Gastrocnemius medialis (tissue), 4 donors: Measurements from ENCODE around the gene SPSB1. TPM values are rescaled to one million over a fixed set of nuclear protein-coding genes. Genes with fewer than 3 reads are reported as not detected.

Experiments used
- ATAC-seq, 2 donors: fragments of 150-250 bp; one replicate each; pipeline ENCODE4 v1.9.1; 2016
- DNase-seq, 2 donors: peaks; one replicate each; pipeline ENCODE4 v3.0.0-alpha.2; 2019
- H3K27ac ChIP-seq, 4 donors: fragments of 200-600 bp; sonication (generic); 1 replicate in 1 of 4; 2 replicates in 3 of 4; pipeline ENCODE4 v1.5.1; 2016 to 2018; ENCODE audit warnings: mild to moderate bottlenecking in 2 of 4, moderate library complexity in 1 of 4
- H3K27me3 ChIP-seq, 3 donors: fragments of 200-600 bp; sonication (generic) in 2 of 3; 1 replicate in 1 of 3; 2 replicates in 2 of 3; pipeline versions ENCODE4 v1.5.1 to v1.6.0; 2016 to 2019; ENCODE audit warnings: mild to moderate bottlenecking in 1 of 3, moderate library complexity in 1 of 3
- H3K36me3 ChIP-seq, 2 donors: fragments of 200-600 bp; sonication (generic) in 1 of 2; one replicate each; pipeline ENCODE4 v1.5.1; 2017 to 2018
- H3K4me1 ChIP-seq, 2 donors: fragments of 200-600 bp; sonication (generic) in 1 of 2; one replicate each; pipeline ENCODE4 v1.5.1; 2016 to 2017; ENCODE audit warnings: mild to moderate bottlenecking in 2 of 2
- H3K4me3 ChIP-seq, 4 donors: fragments of 200-600 bp; sonication (generic) in 3 of 4; 1 replicate in 1 of 4; 2 replicates in 3 of 4; pipeline ENCODE4 v1.5.1; 2016 to 2019; ENCODE audit warnings: mild to moderate bottlenecking in 2 of 4
- H3K9me3 ChIP-seq, 3 donors: fragments of 200-600 bp; sonication (generic) in 2 of 3; 1 replicate in 1 of 3; 2 replicates in 2 of 3; pipeline ENCODE4 v1.5.1; 2016 to 2019
- CTCF ChIP-seq, 5 experiments: fragments of 450-650 bp in 3 of 5; fragments of 200-600 bp in 2 of 5; sonication (generic) in 2 of 5; IDR thresholded peaks in 4 of 5; conservative IDR thresholded peaks in 1 of 5; 1 replicate in 4 of 5; 2 replicates in 1 of 5; pipeline ENCODE4 v1.5.1; 2016 to 2019; ENCODE audit warnings: antibody characterized with exemption in 5 of 5, mild to moderate bottlenecking in 3 of 5, moderate library complexity in 3 of 5
- POLR2A ChIP-seq, 2 donors: fragments of 450-650 bp; IDR thresholded peaks; one replicate each; pipeline ENCODE4 v1.6.1; 2017; ENCODE audit warnings: antibody characterized with exemption in 2 of 2, mild to moderate bottlenecking in 2 of 2, moderate library complexity in 2 of 2
- in situ Hi-C, 4 donors: fragments of 200-750 bp; cut with MboI; loops; one replicate each; pipeline versions ENCODE4 v1.15.0 to v1.8.0; 2017; ENCODE audit warnings: low sequenced_read_pairs in 4 of 4
- intact Hi-C: fragments of 100-400 bp; cut with DNase I; formaldehyde crosslinking; loops from one replicate; pipeline ENCODE4 v1.15.1; 2023; ENCODE audit warnings: low total_unique reads
- total RNA-seq, 4 donors: library from RNA; depleted of rRNA; stranded (reverse); fragments of >200 nt; gene quantifications; one replicate each; pipeline versions ENCODE4 v1.1.0 to v1.2.3, GENCODE V29; 2016

The SPSB1 gene
- total RNA-seq, 4 donors from 2014 or later = 40.4 to 161 (median 56.6) TPM

GRCh38 chr1:9388335-9389180 lies 95.9 kb downstream of the SPSB1 start:
- no peak overlapping the region for H3K4me3 ChIP-seq
- peak overlapping the region; percentile 25 to 68 (median 48) for H3K27ac ChIP-seq
- no peaks in the 10 kb centered on the region for H3K27me3 ChIP-seq
- no peaks in the 10 kb centered on the region for H3K36me3 ChIP-seq
- peaks cover 31 to 33% of the 10 kb centered on the region in 2 donors for H3K4me1 ChIP-seq
- intact Hi-C loops (no loop called here), in situ Hi-C loops (no loop called here)
- no peaks in the 10 kb centered on the region for H3K9me3 ChIP-seq
- ATAC-seq (peak; percentile 27 to 30), DNase-seq (peak; percentile 56 to 65)
- TF ChIP-seq CTCF (IDR thresholded peaks at IDR 0.05 in 4 of 5, conservative IDR thresholded peaks at IDR 0.05 in 1 of 5) (no peak), POLR2A (IDR thresholded peaks at IDR 0.05) (no peak)

GRCh38 chr1:9389968-9390367 lies 97.3 kb downstream of the SPSB1 start:
- Histone ChIP-seq H3K27ac (no peak overlapping the region), H3K4me3 (no peak overlapping the region), H3K36me3 (no peaks in the 10 kb centered on the region), H3K4me1 (peaks cover 18 to 22% of the 10 kb centered on the region in 2 donors), H3K9me3 (no peaks in the 10 kb centered on the region), H3K27me3 (no peaks in the 10 kb centered on the region)
- TF ChIP-seq CTCF (IDR thresholded peaks at IDR 0.05 in 4 of 5, conservative IDR thresholded peaks at IDR 0.05 in 1 of 5) (no peak), POLR2A (IDR thresholded peaks at IDR 0.05) (no peak)
- intact Hi-C loops = no loop called here
- in situ Hi-C loops = no loop called here
- ATAC-seq (no peak), DNase-seq (no peak)

- Histone ChIP-seq H3K4me3 (no peak overlapping the region), H3K36me3 (no peaks in the 10 kb centered on the region), H3K27ac (no peak overlapping the region), H3K27me3 (no peaks in the 10 kb centered on the region), H3K4me1 (peaks cover 10 to 13% of the 10 kb centered on the region in 2 donors), H3K9me3 (no peaks in the 10 kb centered on the region)
- DNase-seq (no peak), ATAC-seq (no peak)
- intact Hi-C loops = no loop called here
- TF ChIP-seq POLR2A (IDR thresholded peaks at IDR 0.05) (no peak), CTCF (IDR thresholded peaks at IDR 0.05 in 4 of 5, conservative IDR thresholded peaks at IDR 0.05 in 1 of 5) (no peak)
- in situ Hi-C loops = no loop called here
Observed at GRCh38 chr1:9391620-9392019, 98.9 kb downstream of the SPSB1 start.

GRCh38 chr1:9394010-9394409 lies 101.3 kb downstream of the SPSB1 start:
- intact Hi-C loops (no loop called here), in situ Hi-C loops (no loop called here)
- Histone ChIP-seq H3K4me1 (peaks cover 2 to 10% of the 10 kb centered on the region in 2 donors), H3K9me3 (no peaks in the 10 kb centered on the region), H3K4me3 (no peak overlapping the region), H3K27me3 (no peaks in the 10 kb centered on the region), H3K27ac (no peak overlapping the region), H3K36me3 (no peaks in the 10 kb centered on the region)
- ATAC-seq (no peak), DNase-seq (no peak)
- no peak for TF ChIP-seq CTCF (IDR thresholded peaks at IDR 0.05 in 4 of 5, conservative IDR thresholded peaks at IDR 0.05 in 1 of 5)
